DND-41 (cell line): ENCODE data around the gene FTH1.

ENCODE experiments used
- ATAC-seq: fragments of 200-7000 bp; cut with Tn5 transposase; 3 replicates; pipeline ENCODE4 v1.9.1; 2021; ENCODE audit warnings: low read depth; ENCODE audit not compliant: insufficient read depth
- DNase-seq: peaks from one replicate; pipeline ENCODE4 v3.0.0-alpha.2; 2020
- H2AFZ ChIP-seq: 2 replicates; pipeline ENCODE4 v1.6.0; 2012; ENCODE audit warnings: low read depth, low read length
- H3K27ac ChIP-seq: 2 replicates; pipeline ENCODE4 v1.5.1; 2012; ENCODE audit warnings: low read length, inconsistent platforms
- H3K27me3 ChIP-seq: fragments of 200-600 bp; sonication (generic); 2 replicates; pipeline ENCODE4 v1.6.0; 2012; ENCODE audit warnings: low read length, mild to moderate bottlenecking, inconsistent platforms; ENCODE audit not compliant: insufficient read depth, poor library complexity
- H3K36me3 ChIP-seq: 2 replicates; pipeline ENCODE4 v1.5.1; 2012; ENCODE audit warnings: low read length, inconsistent platforms; ENCODE audit not compliant: insufficient read depth
- H3K4me1 ChIP-seq: 2 replicates; pipeline ENCODE4 v1.5.1; 2012; ENCODE audit warnings: mild to moderate bottlenecking, low read length; ENCODE audit not compliant: insufficient read depth
- H3K4me2 ChIP-seq: 2 replicates; pipeline ENCODE4 v1.6.0; 2012; ENCODE audit warnings: mild to moderate bottlenecking, moderate library complexity, low read length, inconsistent platforms; ENCODE audit not compliant: insufficient read depth
- H3K4me3 ChIP-seq, 2 experiments: fragments of 200-600 bp in 1 of 2; shearing (Covaris generic) in 1 of 2; 2 replicates each; pipeline ENCODE4 v1.5.1; 2012 to 2016; ENCODE audit warnings: inconsistent platforms in 2 of 2, low read length in 2 of 2, mild to moderate bottlenecking in 2 of 2, low read depth in 1 of 2, moderate library complexity in 1 of 2
- H3K79me2 ChIP-seq: 2 replicates; pipeline ENCODE4 v1.6.0; 2012; ENCODE audit warnings: low read length, inconsistent platforms; ENCODE audit not compliant: insufficient read depth
- H3K9ac ChIP-seq: 2 replicates; pipeline ENCODE4 v1.6.0; 2012; ENCODE audit warnings: low read depth, mild to moderate bottlenecking, inconsistent platforms, low read length, moderate library complexity
- H3K9me3 ChIP-seq: 2 replicates; pipeline ENCODE4 v1.5.1; 2012; ENCODE audit warnings: low read length, moderate library complexity, mild to moderate bottlenecking, inconsistent platforms; ENCODE audit not compliant: insufficient read depth, severe bottlenecking
- H4K20me1 ChIP-seq: 2 replicates; pipeline ENCODE4 v1.6.0; 2012; ENCODE audit warnings: low read length; ENCODE audit not compliant: insufficient read depth
- CTCF ChIP-seq: IDR thresholded peaks from 2 replicates; pipeline ENCODE4 v1.5.1; 2012; ENCODE audit warnings: borderline replicate concordance, low read length, moderate library complexity, mild to moderate bottlenecking; ENCODE audit not compliant: poor library complexity, severe bottlenecking; ENCODE audit errors: extremely low read depth
- EZH2 ChIP-seq: IDR thresholded peaks from 3 replicates; pipeline ENCODE4 v1.6.1; 2012; ENCODE audit warnings: borderline replicate concordance, low read depth, mild to moderate bottlenecking, moderate library complexity, low read length, inconsistent platforms; ENCODE audit not compliant: severe bottlenecking

The FTH1 gene

GRCh38 chr11:61948505-61948904 is 18.9 kb downstream of the FTH1 start:
- Histone ChIP-seq H3K79me2 (no peaks in the 10 kb centered on the region), H3K9ac (no peak overlapping the region), H3K9me3 (no peaks in the 10 kb centered on the region), H3K27ac (no peak overlapping the region), H3K4me3 (no peak overlapping the region), H4K20me1 (no peaks in the 10 kb centered on the region), H3K36me3 (no peaks in the 10 kb centered on the region), H3K4me2 (no peak overlapping the region), H3K4me1 (peaks cover 8% of the 10 kb centered on the region; the same call in 1 of the 2 replicates), H2AFZ (no peak overlapping the region), H3K27me3 (peaks cover 6% of the 10 kb centered on the region)
- no peak for TF ChIP-seq EZH2
- peak; percentile 3 for TF ChIP-seq CTCF
- no peak for DNase-seq
- ATAC-seq: no peak

- DNase-seq (peak; percentile 69), ATAC-seq (peak; percentile 76)
- Histone ChIP-seq H3K9ac (no peak overlapping the region), H3K27ac (no peak overlapping the region), H3K79me2 (no peaks in the 10 kb centered on the region), H3K4me3 (no peak overlapping the region), H3K36me3 (no peaks in the 10 kb centered on the region), H3K27me3 (peaks cover 7% of the 10 kb centered on the region), H3K4me1 (peaks cover 8% of the 10 kb centered on the region; the same call in 1 of the 2 replicates), H3K4me2 (no peak overlapping the region), H3K9me3 (no peaks in the 10 kb centered on the region), H2AFZ (peak overlapping the region; percentile 47; the same call in 1 of the 2 replicates), H4K20me1 (no peaks in the 10 kb centered on the region)
- TF ChIP-seq CTCF (peak; percentile 94), EZH2 (no peak)
These were observed 19.8 kb downstream of the FTH1 start for GRCh38 chr11:61947486-61948210.

GRCh38 chr11:61946894-61947293 is 20.5 kb downstream of the FTH1 start:
- TF ChIP-seq EZH2: no peak
- TF ChIP-seq CTCF: no peak
- Histone ChIP-seq H3K9me3 (no peaks in the 10 kb centered on the region), H3K4me1 (peaks cover 8% of the 10 kb centered on the region; the same call in 1 of the 2 replicates), H2AFZ (no peak overlapping the region), H3K4me2 (no peak overlapping the region), H3K27ac (no peak overlapping the region), H3K36me3 (no peaks in the 10 kb centered on the region), H3K79me2 (no peaks in the 10 kb centered on the region), H3K4me3 (no peak overlapping the region), H3K9ac (no peak overlapping the region), H4K20me1 (no peaks in the 10 kb centered on the region), H3K27me3 (peaks cover 7% of the 10 kb centered on the region)
- no peak for DNase-seq
- no peak for ATAC-seq
